Measurements from ENCODE around the gene DDX50.

GRCh38 chr10:68856352-68856751 is 44.8 kb upstream of the DDX50 start:
- no peak for TF ChIP-seq PKNOX1 (IDR thresholded peaks at IDR 0.05)
- no peak for TF ChIP-seq L3MBTL2 (conservative IDR thresholded peaks at IDR 0.05)
- TF ChIP-seq BHLHE40 (IDR thresholded peaks at IDR 0.05; ENCODE audit: borderline replicate concordance), result no peak
- TF ChIP-seq NFRKB (IDR thresholded peaks at IDR 0.05), result no peak
- no peak for TF ChIP-seq HDGF (IDR thresholded peaks at IDR 0.05; ENCODE audit: borderline replicate concordance)
- TF ChIP-seq FOXM1 (IDR thresholded peaks at IDR 0.05; ENCODE audit: borderline replicate concordance), result no peak
- TF ChIP-seq FOXK2 (IDR thresholded peaks at IDR 0.05), result no peak

Data from HEK293T (cell line).